ENCODE results near the gene SCMH1.
A peak's percentile ranks its signal among the peaks of the same experiment; 100 is the strongest.
"Not testable (repeated sequence)": the region's sequence is repeated elsewhere in the genome, so short reads cannot be mapped to it uniquely, and the experiment has no call there.

SCMH1 gene

DNA sequence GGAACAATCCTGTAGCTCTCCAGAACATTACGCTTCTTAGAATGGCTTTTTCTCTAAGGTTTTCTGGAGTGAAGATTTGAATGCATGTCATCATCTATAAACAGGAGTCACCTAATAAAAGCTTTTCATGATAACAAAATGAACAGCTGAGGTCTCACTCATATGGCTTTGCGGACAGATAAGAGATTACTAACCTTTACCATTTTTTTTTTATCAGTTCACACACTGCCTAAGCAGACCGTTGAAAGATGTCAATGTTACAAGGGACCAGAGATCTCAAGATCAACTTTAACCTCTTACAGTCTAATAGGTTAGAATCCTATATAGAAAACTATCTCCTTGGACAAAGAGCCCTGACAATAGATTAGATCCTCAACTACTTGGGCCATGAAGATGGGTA is 41.4 kb downstream of the SCMH1 start:
- no peak for DNase-seq

DNA sequence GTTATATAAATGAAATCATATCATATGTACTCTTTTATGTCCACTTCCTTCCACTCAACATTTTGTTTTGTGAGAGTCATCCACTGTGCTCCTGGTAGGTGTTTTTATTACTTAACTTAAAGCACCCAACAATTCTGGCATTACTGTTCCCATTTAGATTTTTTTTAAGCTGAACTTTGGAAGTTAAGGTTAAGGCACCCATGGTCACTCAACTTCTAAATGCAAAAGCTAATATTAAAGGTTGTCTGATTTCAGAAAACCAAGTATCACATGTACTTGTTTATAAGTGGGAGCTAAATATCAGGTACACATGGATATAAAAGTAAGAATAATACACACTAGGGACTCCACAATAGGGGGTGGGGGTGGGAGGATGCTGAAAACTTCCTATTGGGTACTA is 42.7 kb downstream of the SCMH1 start:
- DNase-seq, result no peak

DNA sequence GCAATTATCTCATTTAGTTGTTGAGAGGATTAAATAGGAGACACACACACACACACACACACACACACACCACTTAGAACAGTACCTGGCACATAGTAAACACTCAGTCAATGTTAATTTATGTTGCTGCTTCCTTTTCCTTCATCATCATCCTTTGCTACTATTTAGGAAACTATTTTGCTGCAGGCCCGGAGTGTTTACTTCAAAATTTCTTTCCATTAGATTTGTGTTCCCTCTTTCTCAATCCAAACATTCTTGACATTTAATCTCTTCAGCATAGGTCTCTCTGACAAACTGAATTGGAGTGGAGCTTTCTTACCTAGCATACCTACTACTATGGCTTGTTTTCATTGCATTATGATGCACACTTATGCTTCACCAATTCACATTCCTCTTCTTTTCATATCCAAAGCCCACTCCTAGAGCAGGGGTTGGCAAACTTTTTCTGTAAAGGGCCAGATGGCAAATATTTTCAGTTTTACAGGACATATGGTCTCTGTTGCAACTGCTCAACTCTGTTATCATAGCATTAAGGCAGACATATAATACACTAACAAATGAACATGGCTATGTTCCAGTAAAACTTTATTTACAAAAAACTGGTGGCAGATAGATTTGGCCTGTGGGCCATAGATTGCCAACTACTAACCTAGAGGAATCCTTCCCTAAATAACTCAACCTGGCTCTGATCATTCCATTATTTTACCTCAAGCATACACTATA is 49.5 kb downstream of the SCMH1 start:
- DNase-seq, result no peak

DNA sequence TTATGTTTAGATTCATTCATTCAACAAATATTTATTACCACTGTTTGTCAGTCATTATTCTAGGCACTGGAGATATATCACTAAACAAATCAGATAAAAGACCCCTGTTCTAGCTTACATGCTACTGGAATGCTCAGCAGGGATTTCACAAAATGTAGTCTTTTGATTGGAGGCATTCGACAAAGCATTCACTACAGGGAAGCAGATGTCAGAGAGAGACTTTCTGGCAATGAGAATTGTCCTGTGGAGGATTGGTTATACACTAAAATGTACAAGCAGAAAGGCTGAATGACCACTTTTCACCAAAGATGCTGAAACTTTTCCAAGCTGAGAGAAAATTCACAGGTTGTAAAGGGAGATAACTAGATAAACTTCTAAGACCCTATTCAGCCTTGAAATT is 57.7 kb downstream of the SCMH1 start:
- no peak for DNase-seq

DNA sequence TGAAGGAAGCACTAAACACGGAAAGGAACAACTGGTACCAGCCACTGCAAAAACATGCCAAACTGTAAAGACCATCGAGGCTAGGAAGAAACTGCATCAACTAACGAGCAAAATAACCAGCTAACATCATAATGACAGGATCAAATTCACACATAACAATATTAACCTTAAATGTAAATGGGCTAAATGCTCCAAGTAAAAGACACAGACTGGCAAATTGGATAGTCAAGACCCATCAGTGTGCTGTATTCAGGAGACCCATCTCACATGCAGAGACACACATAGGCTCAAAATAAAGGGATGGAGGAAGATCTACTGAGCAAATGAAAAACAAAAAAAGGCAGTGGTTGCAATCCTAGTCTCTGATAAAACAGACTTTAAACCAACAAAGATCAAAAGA is 63.9 kb downstream of the SCMH1 start:
- not testable (repeated sequence) for DNase-seq

DNA sequence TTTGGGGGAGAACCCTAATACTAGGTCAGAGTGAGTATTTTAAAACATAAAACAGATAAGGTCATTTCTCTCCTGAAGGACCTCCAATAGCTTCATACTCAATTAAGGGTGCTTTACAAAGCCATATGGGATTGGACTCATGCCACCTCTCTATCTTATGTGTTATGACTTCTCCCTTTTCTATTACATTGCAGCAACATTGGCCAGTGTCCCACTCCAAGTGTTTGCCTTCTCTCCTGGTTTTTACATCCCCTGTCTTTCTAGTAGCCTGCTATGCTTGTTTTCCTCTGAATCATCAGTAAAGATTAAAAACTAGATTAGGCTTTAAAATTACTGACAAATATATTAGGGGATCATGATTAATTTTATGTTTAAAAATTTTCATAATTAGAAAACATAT is 66.6 kb downstream of the SCMH1 start:
- DNase-seq, result no peak

DNA sequence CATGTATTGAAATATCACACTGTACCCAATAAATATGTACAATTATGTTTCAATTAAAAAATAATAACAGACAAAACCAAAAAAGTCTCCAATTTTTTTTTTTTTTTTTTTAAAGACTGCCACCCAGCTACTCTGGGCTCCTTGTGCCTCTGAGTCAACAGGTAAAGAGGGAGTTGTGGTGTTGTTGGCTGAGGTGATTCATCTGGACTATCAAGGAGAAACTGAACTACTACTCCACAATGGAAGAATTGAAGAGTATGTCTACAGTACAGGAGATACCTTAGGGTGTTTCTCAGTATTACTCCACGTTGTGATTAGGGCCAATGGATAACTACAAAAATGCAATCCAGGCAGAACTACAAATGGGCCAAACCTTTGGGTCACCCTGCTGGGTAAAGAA is 67.9 kb downstream of the SCMH1 start:
- DNase-seq, result no peak

DNA sequence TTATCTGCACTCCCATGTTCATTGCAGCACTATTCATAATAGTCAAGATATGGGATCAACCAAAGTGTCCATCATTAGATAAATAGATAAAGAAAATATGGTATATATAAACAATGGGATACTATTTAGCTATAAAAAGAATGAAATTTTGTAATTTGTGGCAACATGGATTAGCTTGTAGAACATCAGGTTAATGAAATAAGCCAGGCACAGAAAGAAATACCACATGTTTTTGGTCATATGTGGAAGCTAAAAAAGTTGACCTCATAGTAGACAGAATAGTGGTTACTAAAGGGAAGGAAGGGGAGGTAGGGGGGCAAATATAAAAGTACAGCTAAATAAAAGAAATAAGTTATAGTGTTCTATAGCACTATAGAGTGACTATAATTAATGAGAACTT is 68.5 kb downstream of the SCMH1 start:
- DNase-seq, result no peak

DNA sequence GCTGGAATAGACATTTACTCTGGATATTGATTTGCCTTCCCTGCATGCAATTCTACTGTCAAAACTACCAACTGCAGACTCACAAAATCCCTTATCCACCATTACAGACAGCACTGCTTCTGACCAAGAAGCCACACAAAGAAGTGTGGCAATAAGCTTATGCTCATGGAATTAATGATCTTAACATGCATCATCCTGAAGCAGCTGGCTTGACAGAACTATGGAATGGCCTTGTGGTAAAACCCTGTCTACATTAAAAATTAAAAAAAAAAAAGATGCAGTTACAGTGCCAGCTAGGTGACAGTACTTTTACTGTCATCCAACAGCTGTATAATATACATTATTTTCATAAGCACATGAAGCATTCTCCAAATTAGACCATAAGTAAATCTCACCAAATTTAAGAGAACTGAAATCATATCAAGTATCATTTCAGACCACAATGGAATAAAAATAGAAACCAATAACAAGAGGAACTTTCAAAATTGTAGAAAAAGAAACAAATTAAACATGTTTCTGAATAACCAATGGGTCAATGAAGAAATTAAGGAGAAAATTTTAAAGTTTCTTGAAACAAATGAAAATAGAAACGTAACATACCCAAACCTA is 70.7 kb downstream of the SCMH1 start:
- no peak for DNase-seq

DNA sequence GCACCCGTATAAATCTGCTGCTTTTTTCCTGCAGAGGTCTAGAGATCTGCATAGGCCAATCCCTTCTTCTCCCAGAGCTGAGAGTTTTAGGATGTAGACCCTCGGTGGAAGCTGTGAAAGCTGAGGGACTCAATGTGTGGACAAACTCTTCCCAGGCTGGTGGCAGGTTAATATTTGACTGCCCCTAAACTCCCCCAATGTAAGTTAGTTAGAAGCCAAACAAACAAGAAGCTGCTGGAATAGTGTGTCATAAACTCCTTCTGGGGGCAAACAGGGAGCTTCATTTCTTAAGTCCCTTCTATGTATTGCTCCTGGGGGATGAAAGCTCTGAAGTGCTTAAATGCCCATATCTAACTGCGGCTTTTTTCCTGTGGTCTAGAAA is 72.3 kb downstream of the SCMH1 start:
- no peak for DNase-seq

DNA sequence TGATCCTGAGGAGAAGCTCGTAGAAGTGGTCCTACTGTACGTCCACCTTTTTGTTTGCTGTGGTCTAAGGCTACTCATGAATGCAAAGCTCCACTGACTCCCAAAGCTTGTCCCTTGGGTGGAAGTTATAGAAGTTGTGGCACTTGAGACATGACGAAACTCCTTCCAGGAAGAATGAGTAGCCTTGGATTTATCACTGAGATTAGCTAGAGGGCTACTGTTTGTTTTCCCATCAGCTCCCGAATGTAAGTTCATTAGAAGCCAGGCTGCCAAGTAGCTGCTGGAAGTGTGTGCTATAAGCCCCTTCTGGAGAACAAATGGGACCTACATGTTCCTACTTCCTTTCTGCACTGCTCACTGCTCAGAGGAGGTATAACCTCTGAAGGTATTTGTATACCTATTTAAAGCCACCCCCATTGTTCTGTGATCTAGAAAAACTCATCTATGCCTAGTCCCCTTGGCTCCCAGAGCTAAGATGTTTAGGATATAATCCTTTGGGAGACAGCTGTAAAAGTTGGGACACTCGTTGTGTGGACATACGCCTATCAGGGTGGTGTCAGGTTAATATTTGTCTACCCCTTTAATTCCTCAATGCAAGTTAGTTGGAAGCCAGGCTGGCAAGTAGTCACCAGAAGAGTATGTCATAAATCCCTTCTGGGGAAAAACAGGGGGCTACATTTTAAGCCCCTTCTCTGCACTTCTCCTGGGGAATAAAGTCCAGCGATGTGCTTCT is 72.9 kb downstream of the SCMH1 start:
- no peak for DNase-seq

DNA sequence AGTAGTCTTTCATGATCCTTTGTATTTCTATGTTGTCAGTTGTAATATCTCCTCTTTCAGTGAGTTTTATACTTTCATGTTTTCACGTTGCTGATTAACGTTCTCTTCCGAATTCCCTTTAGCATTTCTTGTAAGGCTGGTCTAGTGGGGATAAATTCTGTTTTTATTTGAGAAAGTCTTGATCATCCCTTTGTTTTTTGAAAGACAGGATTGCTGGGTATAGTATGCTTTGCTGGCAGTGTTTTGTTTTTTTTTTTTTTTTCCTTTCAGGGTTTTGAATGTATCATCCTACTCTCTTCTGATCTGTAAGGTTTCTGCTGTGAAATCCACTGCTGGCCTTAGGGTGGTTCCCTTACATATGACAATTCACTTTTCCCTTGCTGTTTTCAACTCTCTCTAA is 74.4 kb downstream of the SCMH1 start:
- no peak for DNase-seq

DNA sequence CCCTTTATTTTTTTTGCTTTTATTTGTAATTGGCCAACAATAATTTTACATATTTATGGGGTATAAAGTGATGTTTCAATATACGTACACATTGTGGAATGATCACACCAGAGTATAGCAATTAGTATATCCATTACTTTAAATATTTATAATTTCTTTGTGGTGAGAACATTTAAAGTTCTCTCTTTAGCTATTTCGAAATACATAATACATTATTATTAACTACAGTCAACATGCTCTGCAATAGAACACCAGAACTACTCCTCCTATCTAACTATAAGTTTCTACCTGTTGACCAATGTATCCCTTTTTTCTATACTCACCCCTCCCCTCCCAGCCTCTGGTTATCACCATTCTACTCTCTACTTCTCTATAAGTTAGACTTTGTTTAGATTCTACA is 77.4 kb downstream of the SCMH1 start:
- DNase-seq, result no peak

DNA sequence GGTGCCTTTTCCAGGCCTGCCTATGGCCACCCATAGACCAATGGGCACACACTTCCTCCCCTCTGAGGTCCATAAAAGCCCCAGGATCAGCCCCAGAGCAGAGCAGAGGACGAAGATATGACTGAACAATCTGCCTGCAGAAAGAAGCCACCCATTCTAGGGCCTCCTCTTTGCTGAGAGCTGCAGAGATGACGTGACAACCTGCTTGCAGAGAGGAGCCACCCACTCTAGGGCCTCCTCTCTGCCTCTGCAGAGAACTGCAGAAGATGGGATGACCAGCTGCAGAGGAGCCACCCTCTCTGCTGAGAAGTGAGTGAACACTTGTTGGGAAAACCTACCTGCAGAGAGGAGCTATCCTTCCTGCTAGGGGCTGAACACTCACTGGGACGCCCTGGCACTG is 79.7 kb downstream of the SCMH1 start:
- no peak for DNase-seq

DNA sequence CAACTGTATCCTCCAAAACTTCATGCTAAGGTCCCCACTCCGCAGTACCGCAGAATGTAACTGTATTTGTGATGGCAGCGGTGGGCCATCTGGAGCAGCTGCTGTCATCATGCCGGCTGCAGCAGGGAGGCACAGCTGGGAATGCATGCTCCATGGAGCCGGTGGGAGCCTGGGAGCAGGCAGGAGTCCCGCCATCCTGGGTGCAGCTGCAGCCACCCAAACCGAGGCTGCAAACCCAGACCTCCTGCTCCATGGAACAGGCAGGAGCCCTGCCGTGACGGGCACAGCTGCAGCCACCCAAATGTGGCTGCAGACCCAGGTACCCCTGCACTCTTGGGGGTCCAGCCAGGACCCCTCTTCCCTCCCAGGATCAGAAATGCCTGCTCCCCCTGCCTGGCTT is 80.3 kb downstream of the SCMH1 start:
- DNase-seq, result peak; percentile 55

DNA sequence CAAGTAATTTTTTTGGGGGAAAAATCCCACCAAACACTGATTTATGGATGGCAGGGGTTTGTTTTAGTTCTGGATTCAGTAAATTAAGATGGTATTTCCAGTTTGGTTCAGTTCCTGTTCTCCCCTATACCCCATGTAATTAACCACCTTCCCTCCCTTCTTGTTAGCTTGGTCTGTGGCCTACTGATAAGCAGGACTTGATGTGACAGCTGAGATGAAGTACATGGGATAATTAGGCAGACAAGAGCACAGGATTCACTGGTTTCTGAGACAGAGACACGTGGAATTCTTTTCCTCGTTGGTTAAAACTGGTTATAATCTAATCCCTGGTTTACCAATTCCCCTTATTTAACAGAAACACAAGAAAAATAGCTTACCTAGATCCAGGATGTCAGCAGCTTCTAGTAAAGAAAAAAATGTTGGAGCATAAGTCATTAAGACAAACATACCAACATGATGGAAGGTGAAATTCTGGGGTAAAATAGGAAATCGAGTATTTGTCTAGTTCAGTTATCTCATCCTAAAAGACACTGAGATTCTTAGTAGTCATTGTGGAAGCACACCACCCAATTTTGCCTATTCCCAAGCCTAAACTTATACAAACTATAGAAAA is 81.5 kb downstream of the SCMH1 start:
- DNase-seq, result no peak

DNA sequence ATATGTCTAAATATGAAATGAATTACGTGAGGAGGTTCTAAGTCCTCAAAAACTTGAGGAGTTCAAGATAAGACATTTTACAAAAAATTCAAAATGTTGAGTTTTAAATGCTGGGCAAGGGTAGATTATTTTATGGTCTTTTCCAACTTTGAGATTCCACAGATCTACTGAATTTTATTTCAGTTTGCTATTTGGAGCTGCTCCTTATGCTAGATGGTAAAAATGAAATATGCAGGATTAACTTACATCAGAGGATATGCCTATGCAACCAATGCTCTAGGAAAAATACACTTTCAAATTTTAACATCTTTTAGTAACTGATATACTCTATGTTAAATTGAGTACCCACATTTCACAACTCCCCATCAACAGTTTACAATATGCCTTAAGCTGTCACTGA is 83.1 kb downstream of the SCMH1 start:
- no peak for DNase-seq

DNA sequence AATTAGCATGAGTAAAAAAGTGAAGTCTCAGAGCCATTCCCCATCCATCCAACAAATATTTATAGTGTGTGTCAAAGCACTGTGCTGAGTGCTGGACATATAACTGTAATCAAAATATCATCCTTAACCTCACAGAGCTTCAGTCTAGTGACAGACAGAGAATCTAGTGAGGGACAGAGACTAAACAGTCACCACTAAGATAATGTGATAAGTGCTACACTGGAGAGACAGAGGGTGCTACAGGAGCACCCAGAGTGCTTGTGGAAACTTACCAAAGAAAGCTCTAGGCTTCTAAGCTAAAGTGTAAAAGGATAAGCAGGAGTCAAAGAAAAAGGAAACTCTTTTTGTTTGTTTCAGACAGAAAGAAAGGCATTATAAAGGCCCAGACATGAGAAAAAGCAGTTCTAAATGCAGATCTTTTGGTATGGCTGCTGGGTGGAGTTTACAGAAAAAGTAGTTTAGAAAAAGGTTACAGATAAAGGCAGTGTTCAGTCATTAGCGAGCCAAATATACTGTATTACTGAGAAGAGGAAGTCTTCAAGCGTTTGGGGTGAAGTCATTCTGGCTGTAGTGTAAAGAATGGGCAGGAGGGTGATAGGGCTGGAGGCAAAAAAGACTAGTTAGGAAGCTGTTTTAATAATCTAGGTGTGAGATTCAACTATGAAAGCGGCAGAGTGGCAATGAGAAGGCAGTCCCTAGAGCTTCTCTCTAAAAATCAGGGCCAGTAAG is 83.8 kb downstream of the SCMH1 start:
- DNase-seq, result no peak

DNA sequence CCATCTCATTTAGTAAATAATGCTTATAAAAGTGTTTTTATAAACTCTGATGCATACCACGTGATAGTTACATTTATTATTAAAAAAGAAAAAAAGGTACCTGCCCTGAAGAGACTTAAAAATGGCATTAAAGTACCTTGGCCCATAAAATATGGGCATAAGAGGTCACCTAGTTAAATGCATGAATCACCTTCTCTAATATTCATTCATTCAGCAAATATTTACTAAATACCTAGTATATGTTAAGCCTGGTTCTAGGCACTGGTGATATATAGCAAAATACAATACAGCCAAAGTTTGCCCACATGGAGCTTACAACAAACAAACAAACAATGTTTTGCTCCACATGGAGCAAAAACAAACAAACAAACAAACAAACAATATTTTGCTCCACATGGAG is 87.0 kb downstream of the SCMH1 start:
- DNase-seq, result no peak

DNA sequence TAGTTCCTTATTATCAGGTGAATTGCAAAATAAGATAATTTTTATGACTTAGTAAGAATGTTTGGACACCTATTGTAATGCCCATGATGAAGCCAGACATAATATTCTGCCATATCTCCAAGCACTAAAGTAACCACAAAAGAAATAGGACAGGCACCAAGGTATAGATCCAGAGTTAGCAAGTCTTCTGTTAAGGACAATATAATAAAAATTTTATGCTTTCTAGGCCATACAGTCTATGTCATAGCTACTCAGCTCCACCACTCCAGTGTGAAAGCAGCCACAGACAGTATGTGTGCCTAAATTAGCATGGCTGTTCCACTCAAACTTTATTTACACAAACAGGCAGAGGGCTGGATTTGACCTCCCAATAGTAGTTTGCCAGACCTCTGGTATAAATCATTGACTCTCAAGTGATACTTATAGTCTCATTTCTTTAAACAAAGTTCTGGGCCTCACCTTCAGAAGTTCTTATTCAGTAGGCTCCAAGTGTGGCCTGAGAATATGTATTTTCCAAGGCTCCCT is 88.3 kb downstream of the SCMH1 start:
- no peak for DNase-seq

DNA sequence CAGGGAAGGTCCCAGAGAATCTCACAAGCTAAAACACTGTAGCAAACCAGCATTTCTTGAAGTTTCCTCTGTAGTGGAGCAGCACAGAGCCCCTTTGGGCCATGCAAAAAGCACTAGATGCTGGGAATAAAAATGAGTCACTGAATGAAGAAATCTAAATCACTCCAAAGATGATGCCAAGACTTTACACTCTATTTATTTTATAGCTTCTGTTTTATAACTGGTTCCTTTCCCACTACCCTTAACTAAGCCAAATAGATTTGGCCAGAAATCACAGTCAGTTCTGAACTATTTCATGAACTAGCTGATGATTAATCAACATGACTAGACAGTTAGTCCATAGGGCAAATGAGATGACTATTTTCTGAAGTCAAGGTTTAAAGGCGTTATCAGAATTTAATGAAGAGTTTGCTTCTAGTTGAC is 89.5 kb downstream of the SCMH1 start:
- DNase-seq, result no peak

DNA sequence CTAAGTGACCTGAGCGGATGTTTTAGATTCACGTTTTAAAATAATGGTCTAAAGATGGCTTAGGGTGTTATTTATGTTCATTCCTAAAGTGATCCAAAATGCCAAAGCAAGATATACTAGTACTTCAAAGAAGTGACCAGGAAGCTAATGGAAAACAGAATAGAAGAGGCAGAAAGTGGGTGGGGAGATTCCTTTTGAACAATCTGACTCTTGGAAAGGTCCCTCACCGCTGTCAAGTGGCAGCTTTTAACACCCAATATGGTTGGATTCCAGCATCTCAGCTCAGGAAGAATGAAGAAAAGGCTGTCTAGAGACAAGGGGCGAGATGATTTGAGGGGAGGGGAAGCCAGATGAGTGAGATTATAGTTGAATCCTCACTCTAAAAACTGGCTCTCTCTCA is 90.3 kb downstream of the SCMH1 start:
- DNase-seq, result no peak

DNA sequence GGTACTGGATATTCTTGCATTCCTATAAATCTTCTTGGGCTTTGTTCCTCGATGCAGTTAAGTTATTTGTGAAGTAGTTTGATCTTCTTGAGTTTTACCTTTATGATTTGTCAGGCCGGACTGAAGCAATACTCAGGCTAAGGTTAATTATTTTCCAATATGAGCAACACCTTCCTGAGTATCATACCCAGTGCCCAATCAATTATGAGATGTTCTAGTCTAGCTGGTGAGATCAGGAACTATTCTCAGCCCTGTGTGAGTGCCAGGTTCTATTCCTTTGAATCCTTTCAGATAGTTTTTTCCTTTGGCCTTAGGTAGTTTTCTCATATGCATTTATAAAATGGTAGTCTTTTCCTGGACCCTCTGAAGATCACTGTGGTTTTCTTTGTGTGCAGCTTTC is 92.5 kb downstream of the SCMH1 start:
- no peak for DNase-seq

All from right hindlimb (tissue), 1 donor.